GM19452 (cell line): ENCODE data around the gene MYBPC2.

Experiments used
- ATAC-seq: cut with Tn5 transposase; IDR thresholded peaks from one replicate; pipeline ENCODE4 v1.9.1; 2021; ENCODE audit not compliant: unreplicated experiment

The MYBPC2 gene

DNA sequence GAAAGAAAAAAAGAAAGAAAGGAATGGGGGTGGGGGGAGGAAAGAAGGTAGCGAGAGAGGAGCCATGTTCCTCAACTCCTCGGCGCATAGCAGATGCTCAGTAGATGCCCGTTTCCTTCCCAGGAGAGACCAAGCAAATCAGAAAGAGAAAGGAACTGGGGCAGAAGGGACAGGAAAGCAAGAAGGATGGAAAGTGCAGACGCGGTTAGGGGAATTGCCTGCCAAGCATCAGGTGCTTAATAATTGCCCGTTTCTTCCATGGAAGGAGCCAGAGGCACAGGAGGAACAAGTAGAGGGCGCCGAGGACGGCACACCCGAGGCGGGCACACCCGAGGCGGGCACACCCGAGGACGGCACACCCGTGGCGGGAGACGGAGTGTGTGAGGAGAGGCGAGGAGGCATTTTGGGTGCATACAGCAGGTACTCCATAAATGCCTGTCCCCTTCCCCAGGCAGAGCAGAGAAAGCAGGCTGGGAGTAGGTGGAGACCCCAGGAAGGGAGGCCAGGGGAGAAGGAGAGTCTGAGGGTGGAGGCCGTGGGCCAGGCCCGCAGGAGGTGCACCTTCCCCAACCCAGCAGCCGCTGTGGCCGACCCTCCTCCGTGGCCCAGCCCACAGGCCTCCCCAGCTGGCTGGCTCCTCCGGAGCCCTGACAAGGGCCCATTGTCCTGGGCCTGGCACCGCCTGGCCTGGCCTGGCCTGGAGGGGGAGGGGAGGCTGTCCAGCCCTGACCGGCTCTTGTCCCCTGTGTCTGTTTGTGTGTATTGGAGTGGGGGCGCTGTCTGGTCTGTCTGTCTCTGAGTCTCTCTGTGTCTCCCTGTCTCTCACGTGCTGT is 63.7 kb downstream of the MYBPC2 start:
- no peak for ATAC-seq

DNA sequence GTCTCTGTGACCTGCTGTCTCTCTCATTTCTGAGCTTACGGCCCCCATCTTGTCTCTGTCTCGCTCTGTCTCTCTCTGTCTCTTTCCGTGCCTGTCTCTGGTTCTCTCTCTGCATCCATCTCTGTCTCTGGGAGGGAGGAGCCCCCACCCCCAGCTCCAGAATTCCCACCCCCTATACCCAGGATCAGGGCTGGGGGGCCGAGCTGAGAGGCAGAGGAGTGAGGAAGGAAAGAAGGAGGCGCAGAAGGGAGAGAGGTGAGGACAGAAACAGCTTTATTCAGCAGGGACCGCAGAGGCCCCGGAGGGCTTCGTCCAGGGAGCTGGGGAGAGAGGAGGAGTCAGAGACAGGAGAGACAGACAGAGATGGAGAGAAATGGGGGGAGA is 64.3 kb downstream of the MYBPC2 start:
- no peak for ATAC-seq

DNA sequence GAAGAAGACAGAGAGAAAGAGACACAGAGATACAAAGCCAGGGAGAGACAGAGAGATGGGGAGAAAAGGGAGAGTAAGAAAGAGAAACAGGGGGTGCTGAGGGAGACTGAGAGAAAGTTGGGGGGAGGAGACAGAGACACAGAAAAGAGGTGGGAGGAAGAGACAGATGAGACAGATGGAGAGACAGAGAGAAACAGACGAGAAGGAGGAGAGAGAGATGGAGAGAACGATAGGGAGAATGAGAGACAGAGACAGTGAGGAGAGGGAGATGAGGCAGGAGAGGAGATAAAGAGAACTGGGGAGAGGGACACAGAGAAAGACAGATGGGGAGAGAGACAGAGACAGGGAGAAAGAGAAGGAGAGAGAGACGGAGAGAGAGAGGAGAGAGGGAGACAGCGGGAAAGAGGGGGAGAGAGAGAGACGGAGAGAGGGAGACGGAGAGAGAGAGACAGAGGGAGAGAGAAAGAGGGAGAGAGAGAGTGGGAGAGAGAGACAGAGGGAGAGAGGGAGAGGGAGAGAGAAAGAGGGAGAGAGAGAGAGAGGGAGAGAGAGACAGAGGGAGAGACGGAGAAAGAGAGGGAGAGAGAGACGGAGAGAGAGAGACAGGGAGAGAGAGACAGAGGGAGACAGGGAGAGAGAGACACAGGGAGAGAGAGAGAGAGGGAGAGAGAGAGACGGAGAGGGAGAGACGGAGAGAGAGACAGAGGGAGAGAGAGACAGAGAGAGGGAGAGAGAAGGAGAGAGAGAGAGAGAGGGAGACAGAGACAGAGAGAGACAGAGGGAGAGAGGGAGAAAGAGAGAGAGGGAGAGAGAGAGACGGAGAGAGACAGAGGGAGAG is 65.7 kb downstream of the MYBPC2 start:
- no peak for ATAC-seq

DNA sequence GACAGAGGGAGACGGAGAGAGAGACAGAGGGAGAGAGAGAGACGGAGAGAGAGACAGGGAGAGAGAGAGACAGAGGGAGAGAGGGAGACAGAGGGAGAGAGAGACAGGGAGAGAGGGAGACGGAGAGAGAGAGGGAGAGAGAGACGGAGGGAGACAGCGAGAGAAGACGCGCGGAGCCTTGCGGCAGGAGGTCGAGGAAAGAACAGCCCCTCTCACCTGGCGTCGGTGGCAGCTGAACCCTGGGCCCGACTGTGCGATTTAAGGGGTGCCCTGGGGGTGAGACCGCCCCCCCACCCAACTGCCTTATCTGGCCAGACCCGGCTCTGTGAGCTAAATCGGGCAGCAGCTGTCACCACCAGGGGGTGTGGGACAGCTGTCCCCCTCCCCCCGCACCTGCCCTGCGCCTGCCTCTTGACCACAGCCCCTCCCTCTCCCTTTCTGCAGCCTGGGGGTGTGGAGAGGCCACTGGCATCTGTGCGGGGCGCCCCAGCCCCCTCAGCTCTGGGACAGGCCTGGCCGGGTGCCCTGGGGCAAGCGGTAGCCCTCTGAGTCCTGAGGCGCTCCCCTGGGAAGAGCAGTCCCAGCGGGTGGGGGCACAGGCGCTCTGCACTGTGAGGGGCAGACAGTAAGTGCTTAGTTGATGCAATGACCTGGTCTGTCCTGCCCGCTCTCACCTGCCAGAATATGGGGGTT is 67.5 kb downstream of the MYBPC2 start:
- ATAC-seq, result no peak

DNA sequence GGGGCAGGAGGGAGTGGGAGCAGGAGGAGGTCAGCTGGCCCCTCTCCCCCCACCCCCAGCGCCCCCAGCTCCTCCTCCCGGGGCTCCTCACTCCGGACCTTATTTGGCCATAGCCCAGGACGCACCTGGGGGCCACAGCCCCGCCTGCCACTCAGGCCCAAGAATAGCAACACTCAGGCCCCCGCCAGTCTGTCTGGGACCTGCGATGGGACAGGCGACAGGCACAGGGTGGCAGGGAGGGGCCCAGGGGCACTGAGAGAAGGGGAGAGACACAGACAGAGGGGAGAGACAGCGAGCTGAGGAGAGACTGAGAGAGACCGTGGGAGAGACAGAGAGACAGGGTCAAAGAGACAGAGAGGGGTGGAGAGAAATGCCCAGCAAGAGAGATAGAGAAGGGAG is 68.1 kb downstream of the MYBPC2 start:
- no peak for ATAC-seq

DNA sequence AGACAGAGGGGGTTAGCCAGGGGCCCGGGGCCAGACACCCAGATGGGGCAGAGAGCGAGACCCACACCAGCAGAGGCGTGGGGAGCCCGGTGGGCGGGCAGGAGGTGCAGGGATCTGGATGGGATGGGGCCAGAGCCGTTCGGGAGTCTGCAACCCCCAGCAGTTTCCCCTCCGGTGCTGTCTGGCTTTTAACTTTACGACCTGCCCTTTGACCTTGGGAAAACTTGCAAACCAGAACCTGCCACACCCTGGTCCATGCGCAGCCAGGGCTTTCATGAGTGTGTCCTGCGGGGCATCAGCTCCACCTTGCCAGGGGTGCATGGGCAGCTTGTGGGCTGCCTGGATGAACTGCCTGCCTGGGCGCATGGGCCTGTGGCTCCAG is 68.5 kb downstream of the MYBPC2 start:
- no peak for ATAC-seq

DNA sequence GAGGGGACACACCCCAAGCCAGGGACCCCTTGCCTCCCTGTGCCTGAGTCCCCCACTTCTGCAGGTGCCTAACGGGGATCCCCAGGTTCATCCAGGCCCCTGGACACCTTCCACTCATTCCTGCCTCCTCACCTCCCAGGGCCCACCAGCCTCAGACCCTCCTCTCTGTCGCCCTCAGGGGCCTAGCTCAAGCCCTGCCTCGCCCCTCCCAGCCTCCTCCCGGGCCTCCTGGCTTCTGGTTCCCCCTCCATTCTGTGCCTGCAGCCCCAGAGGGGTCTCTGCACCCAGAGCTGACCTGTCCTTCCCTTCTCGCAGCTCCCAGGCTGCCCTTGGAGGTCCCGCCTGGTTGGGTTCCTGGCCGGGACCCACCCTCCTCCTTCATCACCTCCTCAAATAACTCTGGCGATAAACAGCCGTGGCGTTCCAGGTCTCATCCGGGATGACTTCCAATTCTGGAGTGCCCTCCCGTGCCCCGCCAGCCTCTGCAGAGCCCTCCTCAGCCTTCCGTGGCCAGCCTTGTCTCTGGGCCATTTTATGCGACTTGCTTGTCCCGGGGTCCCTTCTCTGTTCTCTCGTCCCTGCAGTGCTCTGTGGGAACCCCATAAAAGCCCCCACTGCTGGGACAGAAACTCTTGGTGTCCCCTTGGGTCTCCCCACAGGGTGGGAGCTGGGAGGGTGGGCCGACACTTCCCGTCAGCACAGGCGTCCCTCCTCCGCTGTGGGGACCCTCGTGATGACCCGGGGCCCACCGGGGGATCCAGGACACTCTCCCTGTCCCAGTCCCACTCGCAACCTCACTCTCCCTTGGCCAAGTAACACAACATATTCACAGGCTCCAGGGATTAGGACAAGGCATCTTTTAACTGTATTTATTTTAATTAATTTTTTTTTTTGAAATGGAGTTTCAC is 69.1 kb downstream of the MYBPC2 start:
- no peak for ATAC-seq

DNA sequence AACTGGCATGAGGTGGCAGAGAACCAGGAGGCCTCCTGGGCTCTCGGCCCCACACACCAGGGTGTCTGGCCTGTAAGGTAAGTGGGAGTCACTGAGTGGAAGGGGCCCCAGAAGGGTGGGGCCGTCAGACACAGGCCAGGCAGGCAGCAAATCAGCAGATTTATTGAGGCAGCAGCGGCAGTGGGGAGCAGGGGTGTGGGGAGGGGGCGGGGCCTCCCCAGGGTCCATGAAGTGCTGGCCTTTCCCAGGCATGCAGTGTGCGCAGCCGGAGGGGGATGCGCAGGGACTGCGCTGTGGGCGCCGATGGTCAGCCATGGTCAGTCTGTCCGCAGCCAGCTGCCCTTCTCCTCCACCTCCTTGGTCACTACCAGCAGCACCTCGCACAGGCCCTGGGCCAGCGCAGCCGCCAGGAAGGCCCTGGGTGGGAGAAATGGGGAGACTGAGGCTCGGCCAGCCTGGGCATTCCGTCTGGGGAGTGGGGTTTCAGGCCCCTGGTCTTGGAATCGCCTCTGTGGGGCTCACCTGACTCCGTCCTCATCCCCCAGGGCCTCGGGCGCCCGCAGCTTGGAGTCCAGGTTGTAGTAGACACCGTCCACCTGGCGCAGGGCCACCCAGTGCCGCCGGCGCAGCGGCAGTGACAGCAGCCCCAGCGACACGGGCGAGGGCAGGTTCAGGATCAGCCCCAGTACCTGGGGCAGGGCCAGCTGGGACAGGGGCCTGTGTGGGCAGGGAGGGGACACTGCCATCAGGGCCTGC is 73.3 kb downstream of the MYBPC2 start:
- no peak for ATAC-seq

DNA sequence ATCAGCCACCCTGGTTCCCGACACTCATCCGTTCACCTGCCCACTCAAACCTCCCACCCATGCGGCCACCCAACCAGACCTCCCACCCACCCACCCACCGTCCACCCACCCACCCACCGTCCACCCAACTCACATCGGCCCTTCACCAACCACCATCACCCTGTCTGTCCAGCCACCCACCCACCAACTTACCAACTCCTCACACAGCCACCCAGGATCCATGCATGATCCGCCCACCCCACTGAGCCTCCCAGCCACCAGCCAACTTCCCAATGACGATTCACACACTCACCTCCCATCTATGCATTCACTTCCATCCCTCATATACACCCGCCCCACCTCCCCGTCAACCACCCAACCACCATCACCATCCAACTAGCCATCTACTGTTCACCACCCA is 74.0 kb downstream of the MYBPC2 start:
- ATAC-seq, result no peak

DNA sequence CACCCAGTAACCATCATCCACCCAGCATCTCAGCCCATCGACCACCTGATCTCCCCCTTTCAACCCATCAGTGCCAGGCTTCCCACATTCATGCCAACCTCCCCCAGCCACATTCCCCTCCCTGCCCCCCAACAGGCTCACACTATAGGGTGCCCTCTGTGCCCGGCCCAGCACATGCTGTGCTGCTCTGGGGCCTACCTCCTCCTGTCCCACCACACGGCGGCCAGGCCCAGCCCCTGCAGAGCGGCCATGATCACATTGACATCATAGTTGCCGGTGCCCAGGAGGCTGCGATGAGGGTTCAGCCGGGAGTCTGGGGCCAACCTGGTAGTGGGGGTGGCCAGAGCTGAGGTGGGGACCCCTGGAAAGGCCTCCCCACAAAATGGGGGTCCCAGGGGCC is 74.7 kb downstream of the MYBPC2 start:
- no peak for ATAC-seq

DNA sequence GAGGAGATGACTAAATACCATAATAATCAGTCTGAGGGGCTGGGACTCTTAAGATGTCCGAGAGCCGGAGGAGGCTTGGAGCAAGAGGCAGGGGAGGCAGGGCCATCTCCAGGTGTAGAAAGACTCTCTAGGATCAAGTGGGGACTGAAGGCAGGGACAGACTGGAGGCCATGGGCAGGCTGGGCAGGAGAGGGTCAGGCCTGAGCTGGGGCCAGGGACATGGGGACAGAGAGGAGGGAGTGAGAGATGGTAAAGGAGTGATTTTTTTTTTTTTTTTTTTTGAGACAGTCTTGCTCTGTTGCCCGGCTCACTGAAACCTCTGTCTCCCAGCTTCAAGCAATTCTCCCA is 76.1 kb downstream of the MYBPC2 start:
- no peak for ATAC-seq

DNA sequence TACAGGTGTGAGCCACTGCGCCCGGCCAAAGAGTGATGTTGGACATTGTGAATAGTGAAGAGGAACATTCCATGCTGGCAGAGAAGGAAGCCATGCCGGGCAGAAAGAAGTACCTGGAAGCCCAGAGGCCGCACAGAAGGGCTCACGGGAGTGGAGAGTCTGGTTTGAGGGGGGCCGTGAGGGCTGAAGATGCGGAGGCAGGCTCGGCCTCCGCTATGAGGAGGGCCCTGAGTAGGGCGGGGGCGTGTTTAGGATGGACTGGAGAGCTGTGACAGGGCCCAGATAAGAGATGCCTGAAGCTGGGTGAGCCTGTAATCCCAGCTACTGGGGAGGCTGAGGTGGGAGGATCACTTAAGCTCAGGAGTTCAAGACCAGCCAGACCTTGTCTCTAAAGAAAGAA is 76.7 kb downstream of the MYBPC2 start:
- ATAC-seq, result no peak

DNA sequence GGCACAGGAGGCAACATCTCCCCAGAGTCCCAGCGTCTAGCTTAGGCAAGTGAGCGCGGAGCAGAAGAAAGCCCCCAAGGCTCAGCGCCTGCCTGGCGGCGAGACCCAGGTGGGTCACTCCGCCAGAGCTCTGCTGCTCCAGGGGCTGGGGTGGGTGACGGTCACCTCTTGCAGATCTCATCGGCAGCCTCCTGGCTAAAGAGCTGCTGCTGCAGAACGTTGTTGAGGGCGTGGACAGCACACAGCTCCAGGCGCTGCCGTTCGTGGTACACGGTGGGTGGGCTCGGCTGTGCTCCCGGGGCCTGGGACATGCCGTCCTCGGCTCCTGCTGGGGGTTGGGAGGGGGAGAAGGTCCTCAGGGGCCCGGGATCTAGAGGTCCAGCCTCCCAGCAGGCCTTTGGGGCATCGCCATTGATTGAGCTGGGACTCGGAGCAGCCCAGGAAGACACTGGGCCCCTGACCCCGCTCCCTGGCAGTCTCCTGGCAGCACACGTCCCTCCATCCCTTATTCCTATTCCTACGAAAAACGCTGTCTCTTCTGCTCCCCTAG is 77.5 kb downstream of the MYBPC2 start:
- no peak for ATAC-seq

DNA sequence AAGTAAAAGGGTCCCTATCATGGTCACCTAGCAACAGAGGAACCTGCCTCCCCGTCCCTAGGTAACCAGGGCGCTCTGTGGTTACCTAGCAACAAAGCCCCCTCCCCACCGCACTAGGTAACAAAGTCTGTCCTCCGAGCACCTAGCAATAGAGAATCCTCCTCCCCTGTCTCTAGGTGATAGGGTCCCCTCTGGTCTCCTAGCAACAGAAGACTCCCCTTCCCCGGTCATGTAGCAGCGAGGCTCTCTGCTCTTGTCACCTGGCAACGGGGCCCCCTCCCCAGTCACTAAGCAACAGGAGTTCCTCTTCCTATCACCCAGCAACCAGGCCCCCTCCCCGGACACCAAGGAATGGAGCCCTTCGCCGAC is 78.0 kb downstream of the MYBPC2 start:
- ATAC-seq, result no peak

DNA sequence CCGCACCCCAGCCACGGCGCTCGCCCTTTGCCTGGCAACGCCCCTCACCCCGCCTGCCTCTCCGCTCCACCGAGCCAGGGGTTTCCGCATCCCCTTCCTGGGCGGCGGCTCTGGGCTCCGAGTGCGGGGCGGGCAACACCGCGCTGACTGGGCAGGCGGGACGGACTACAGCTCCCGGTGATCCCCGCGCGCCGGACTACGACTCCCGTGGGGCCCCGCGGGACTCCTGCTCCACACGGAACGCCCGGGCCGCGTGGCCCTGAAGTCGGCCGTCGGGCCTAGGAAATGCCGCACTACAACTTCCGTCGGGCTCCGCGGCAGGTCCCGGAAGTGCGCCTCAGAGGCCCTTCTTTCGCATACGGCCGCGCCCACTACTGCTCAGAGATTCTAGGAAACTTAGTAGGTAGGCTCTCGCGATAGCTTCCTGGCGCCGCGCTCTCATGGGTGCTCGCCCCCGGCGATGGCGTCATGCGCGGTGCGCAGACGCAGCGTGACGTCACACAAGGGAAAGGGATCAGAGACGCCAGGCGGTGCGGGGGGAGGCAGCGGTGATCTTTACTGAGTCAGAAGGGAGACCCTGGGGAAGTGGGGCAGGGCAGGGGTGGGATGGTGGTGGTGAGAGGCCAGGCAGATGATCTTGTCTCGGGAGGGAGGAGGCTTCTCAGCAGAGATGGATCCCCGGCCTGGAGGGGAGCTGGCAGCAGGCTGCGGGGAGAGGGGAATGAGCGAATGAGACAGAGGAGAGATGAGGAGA is 78.6 kb downstream of the MYBPC2 start, which contains the start of gene JOSD2:
TSS of gene JOSD2 (minus strand) at position 123 of the 754 bp plus-strand sequence. CDS start 760 bp downstream, outside the sequence.
- peak; percentile 89 for ATAC-seq

DNA sequence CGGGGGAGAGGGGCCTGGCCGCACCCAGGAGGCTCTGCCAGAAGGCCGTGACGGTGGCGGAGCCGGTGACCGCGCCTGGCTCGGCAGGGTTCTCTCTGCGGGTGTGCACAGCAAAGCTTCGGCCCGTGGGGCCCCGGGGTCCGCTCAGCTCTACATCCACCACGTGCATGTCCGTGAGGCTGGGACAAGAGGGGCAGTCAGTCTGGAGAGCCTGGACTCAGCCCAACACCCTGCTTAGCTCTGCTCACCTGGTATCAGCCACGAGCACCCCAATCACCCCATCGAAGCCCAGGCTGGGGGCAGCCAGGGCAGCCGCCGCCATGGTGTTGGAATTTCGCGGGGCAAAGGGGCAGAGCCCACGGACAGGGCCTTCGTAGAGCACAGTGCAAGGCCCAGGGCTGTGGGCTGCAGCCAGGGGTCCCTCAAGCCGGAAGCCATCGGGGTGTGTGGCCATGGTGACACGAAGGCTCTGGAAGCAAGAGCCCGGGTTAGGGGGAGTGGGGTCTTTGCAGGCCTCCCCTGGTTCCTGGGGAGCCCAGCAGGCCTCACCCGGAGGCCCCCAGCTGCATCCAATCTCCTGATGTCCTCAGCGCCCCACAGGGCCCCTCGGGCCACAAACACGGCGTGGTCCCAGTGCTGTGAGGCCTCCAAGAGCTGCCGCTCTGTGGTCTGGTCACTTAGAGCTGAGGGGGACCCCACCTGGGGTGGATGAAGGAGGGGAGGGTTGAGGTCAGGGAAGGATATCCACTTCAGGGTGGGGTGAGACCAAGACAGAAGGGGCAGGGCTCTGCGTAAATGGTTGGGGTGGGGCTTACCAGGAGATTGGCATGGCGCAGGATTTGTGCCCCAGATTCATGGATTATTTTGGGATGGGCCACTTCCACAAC is 79.7 kb downstream of the MYBPC2 start:
- ATAC-seq, result no peak

DNA sequence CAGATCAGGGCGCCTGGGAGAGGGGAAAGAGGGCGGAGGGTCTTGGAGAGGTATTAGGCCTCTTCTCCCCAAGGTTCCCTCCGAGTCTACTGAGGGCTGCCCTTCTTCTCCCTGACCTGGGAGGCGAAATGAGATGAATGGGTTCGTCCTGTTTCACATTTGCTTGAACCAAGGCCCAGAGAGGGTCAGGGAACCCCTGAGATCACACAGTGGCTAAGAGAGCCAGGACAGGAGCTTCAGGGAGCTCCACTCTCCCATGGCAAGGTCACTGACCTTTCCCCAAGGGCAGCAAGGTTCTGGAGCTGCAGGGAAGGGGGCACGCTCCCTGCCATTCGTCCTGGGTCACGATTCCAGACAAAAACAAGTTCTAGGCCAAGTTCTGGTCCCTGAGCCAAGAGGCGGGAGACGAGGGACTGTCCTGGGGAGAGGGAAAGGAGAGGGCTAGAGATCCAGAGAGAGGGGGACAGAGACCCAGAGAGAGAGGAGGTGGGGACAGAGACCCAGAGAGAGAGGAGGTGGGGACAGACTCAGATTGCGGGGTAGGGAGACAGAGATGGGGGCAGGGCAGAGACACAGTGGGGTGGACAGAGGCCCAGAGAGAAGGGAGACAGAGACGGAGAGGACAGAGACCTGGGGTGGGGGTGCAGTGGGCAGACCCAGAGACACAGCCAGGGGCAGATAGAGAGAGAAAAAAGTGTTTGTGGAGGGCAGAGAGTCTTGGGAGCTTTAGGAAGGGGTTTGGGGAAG is 80.5 kb downstream of the MYBPC2 start:
- no peak for ATAC-seq
